ENCODE data around the gene LMO3. TPM values are rescaled to one million over a fixed set of nuclear protein-coding genes. Genes with fewer than 3 reads are reported as not detected.

Gene LMO3
- total RNA-seq, 3 donors from 2014 or later, result 3.6 to 131 (median 9.4) TPM

- Histone ChIP-seq H3K36me3 (ENCODE audit: low read depth) (no peaks in the 10 kb centered on the region), H3K4me3 (no peak overlapping the region), H3K4me1 (ENCODE audit: low read depth) (no peaks in the 10 kb centered on the region), H3K9me3 (no peaks in the 10 kb centered on the region)
- intact Hi-C loops (cut with DNase I, micrococcal nuclease), result no loop called here
- TF ChIP-seq, protein P1, sequence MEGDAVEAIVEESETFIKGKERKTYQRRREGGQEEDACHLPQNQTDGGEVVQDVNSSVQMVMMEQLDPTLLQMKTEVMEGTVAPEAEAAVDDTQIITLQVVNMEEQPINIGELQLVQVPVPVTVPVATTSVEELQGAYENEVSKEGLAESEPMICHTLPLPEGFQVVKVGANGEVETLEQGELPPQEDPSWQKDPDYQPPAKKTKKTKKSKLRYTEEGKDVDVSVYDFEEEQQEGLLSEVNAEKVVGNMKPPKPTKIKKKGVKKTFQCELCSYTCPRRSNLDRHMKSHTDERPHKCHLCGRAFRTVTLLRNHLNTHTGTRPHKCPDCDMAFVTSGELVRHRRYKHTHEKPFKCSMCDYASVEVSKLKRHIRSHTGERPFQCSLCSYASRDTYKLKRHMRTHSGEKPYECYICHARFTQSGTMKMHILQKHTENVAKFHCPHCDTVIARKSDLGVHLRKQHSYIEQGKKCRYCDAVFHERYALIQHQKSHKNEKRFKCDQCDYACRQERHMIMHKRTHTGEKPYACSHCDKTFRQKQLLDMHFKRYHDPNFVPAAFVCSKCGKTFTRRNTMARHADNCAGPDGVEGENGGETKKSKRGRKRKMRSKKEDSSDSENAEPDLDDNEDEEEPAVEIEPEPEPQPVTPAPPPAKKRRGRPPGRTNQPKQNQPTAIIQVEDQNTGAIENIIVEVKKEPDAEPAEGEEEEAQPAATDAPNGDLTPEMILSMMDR (IDR thresholded peaks at IDR 0.05), result no peak
- ATAC-seq (no peak), DNase-seq (no peak)
These were observed 12.3 kb upstream of the LMO3 start for GRCh38 chr12:16618256-16618655.

- no peak for ATAC-seq
- H3K9me3 ChIP-seq, result no peaks in the 10 kb centered on the region
- no peak for DNase-seq
- no peaks in the 10 kb centered on the region for H3K36me3 ChIP-seq (ENCODE audit: low read depth)
- intact Hi-C loops (cut with DNase I, micrococcal nuclease), result no loop called here
- no peaks in the 10 kb centered on the region for H3K4me1 ChIP-seq (ENCODE audit: low read depth)
- TF ChIP-seq, protein P1 (IDR thresholded peaks at IDR 0.05), result no peak
- no peak overlapping the region for H3K4me3 ChIP-seq
These were observed 7.2 kb upstream of the LMO3 start for GRCh38 chr12:16613199-16613598.

- intact Hi-C loops (cut with DNase I, micrococcal nuclease), result no loop called here
- no peak overlapping the region for H3K4me3 ChIP-seq
- TF ChIP-seq, protein P1 (IDR thresholded peaks at IDR 0.05), result no peak
These were observed 6.7 kb upstream of the LMO3 start for GRCh38 chr12:16612647-16613046.

DNA sequence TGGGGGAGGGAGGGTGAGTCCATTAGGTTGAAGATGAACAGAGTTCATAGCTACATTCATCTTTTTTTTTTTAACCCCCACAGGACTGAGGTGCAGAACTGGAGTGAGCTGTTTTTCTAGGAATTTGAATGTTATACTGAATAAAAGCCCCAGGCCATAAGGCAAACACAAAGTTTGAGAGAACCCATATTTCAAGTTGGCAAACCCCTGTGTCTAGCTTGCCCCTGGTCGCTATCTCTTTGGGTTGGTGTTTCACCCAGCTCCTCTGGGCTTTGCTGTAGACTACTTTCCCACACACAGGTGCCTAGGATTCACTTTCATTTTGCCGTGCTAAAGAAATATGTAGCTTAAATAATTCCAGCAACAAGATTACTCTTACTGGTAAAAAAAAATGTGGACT is 5.2 kb upstream of the LMO3 start:
- H3K4me3 ChIP-seq, result no peak overlapping the region
- DNase-seq (no peak), ATAC-seq (no peak)
- no peaks in the 10 kb centered on the region for H3K9me3 ChIP-seq
- intact Hi-C loops (cut with DNase I, micrococcal nuclease), result no loop called here
- H3K36me3 ChIP-seq (ENCODE audit: low read depth), result no peaks in the 10 kb centered on the region
- TF ChIP-seq, protein P1 (IDR thresholded peaks at IDR 0.05), result no peak
- peaks cover 1% of the 10 kb centered on the region for H3K4me1 ChIP-seq (ENCODE audit: low read depth)

More at GRCh38 chr12:16612647-16613046, 6.7 kb upstream of the LMO3 start:
- no peaks in the 10 kb centered on the region for H3K4me1 ChIP-seq (ENCODE audit: low read depth)
- no peaks in the 10 kb centered on the region for H3K36me3 ChIP-seq (ENCODE audit: low read depth)
- DNase-seq (no peak), ATAC-seq (no peak)
- no peaks in the 10 kb centered on the region for H3K9me3 ChIP-seq

GRCh38 chr12:16610743-16611142 is 4.8 kb upstream of the LMO3 start:
- Histone ChIP-seq H3K4me3 (no peak overlapping the region), H3K9me3 (no peaks in the 10 kb centered on the region), H3K4me1 (ENCODE audit: low read depth) (peaks cover 2% of the 10 kb centered on the region), H3K36me3 (ENCODE audit: low read depth) (no peaks in the 10 kb centered on the region)
- TF ChIP-seq, protein P1 (IDR thresholded peaks at IDR 0.05), result no peak
- ATAC-seq (no peak), DNase-seq (no peak)
- intact Hi-C loops (cut with DNase I, micrococcal nuclease), result no loop called here

DNA sequence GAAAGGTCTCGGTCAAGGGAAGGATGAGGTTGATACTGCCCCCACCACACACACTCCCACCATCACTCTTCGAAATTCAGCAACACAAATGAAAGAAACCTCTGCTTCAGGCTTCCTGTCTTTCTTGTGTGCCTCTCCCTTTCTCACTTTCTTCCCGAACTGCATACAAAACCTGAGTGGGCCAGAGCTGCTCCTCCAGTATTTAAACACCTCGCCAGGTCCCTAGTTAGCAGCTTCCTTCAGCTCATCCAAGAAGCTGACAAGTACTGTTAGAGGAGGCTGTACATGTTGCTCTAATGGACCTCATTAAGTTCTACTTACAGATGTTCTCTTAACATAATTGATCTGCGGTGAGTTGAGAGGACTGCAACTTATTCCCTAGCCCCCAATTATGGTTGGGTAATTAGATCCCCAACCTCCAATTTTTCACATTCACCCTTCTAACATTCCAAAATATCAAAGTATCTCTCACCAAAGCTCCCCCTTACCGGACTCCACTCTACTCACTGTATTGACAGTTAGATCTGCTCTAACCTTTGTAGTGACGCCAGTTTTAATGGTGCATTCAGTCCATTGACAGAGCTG is 4.1 kb upstream of the LMO3 start:
- intact Hi-C loops (cut with DNase I, micrococcal nuclease), result no loop called here
- DNase-seq (no peak), ATAC-seq (no peak)
- H3K4me3 ChIP-seq, result no peak overlapping the region
- H3K36me3 ChIP-seq (ENCODE audit: low read depth), result no peaks in the 10 kb centered on the region
- peaks cover 2% of the 10 kb centered on the region for H3K4me1 ChIP-seq (ENCODE audit: low read depth)
- TF ChIP-seq, protein P1 (IDR thresholded peaks at IDR 0.05), result no peak
- no peaks in the 10 kb centered on the region for H3K9me3 ChIP-seq

Measured in mucosa of descending colon (tissue), 3 donors.